RWPE2 (cell line): ENCODE results near the gene ZMIZ1.

Experiments
- ATAC-seq: fragments of 200-7000 bp; cut with Tn5 transposase; 3 replicates; pipeline ENCODE4 v1.9.1; 2021; ENCODE audit warnings: low read depth
- DNase-seq: peaks from one replicate; pipeline ENCODE4 v3.0.0-alpha.2; 2020; ENCODE audit warnings: low spot score
- H3K27ac ChIP-seq: fragments of 450-650 bp; 2 replicates; pipeline ENCODE4 v1.5.1; 2017; ENCODE audit warnings: mild to moderate bottlenecking; ENCODE audit not compliant: poor library complexity, severe bottlenecking
- H3K27me3 ChIP-seq: fragments of 250-450 bp; sonication (Bioruptor Pico); 2 replicates; pipeline ENCODE4 v1.5.1; 2021; ENCODE audit warnings: mild to moderate bottlenecking, moderate library complexity; ENCODE audit not compliant: insufficient read depth, poor library complexity, severe bottlenecking
- H3K36me3 ChIP-seq: fragments of 250-450 bp; sonication (Bioruptor Pico); 2 replicates; pipeline ENCODE4 v1.5.1; 2020; ENCODE audit warnings: low read depth, mild to moderate bottlenecking, moderate library complexity
- H3K4me1 ChIP-seq: fragments of 250-450 bp; sonication (Bioruptor Pico); 2 replicates; pipeline ENCODE4 v1.5.1; 2021; ENCODE audit warnings: mild to moderate bottlenecking, moderate library complexity; ENCODE audit not compliant: insufficient read depth, poor library complexity, severe bottlenecking
- H3K4me3 ChIP-seq: fragments of 250-450 bp; sonication (Bioruptor Pico); 2 replicates; pipeline ENCODE4 v1.5.1; 2021; ENCODE audit warnings: mild to moderate bottlenecking, moderate library complexity; ENCODE audit not compliant: severe bottlenecking
- H3K9me3 ChIP-seq: fragments of 250-450 bp; sonication (Bioruptor Pico); 2 replicates; pipeline ENCODE4 v1.5.1; 2021; ENCODE audit warnings: mild to moderate bottlenecking, moderate library complexity; ENCODE audit not compliant: severe bottlenecking
- TF ChIP-seq, protein P1 (sequence below): fragments of 450-650 bp; IDR thresholded peaks from one replicate; pipeline ENCODE4 v1.5.1; 2017; ENCODE audit warnings: mild to moderate bottlenecking, moderate library complexity; ENCODE audit not compliant: poor library complexity, severe bottlenecking

ZMIZ1 gene

DNA sequence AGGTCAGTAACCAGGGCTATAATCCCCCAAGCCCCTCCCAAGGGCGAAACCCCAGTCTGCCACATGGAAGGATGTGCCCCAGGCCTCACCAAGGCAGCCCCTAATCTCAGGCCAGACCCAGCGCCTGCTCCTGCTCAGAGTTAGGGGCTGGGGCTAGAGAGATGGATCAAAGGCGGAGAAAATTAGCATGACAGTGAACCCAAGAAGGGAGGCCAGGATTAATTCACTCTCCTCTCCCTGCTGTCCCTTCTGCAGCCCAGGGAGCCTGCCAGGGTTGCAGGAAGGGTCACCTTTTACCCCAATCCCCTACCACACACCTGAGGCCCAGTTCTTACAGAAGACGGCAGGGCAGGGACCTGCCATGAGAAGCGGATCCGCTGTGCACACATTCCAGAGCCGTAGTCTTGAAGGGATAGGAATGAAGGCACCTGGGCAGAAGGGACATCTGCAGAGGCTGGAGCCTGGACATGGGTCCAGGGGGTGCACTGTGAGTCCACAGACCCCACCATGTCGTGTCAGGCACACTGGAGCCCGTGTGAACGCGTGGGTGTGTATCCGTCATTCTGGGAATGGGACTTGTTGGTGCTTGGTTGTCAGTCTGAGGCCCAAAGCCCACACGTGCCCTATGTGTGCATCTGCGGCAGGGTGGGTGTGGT lies 11.9 kb upstream of the ZMIZ1 start:
- no peaks in the 10 kb centered on the region for H3K27me3 ChIP-seq
- DNase-seq (peak; percentile 27), ATAC-seq (no peak)
- no peak overlapping the region for H3K4me3 ChIP-seq
- H3K27ac ChIP-seq, result no peak overlapping the region
- TF ChIP-seq, protein P1, sequence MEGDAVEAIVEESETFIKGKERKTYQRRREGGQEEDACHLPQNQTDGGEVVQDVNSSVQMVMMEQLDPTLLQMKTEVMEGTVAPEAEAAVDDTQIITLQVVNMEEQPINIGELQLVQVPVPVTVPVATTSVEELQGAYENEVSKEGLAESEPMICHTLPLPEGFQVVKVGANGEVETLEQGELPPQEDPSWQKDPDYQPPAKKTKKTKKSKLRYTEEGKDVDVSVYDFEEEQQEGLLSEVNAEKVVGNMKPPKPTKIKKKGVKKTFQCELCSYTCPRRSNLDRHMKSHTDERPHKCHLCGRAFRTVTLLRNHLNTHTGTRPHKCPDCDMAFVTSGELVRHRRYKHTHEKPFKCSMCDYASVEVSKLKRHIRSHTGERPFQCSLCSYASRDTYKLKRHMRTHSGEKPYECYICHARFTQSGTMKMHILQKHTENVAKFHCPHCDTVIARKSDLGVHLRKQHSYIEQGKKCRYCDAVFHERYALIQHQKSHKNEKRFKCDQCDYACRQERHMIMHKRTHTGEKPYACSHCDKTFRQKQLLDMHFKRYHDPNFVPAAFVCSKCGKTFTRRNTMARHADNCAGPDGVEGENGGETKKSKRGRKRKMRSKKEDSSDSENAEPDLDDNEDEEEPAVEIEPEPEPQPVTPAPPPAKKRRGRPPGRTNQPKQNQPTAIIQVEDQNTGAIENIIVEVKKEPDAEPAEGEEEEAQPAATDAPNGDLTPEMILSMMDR, result no peak
- no peaks in the 10 kb centered on the region for H3K36me3 ChIP-seq
- H3K9me3 ChIP-seq, result no peaks in the 10 kb centered on the region
- no peaks in the 10 kb centered on the region for H3K4me1 ChIP-seq

DNA sequence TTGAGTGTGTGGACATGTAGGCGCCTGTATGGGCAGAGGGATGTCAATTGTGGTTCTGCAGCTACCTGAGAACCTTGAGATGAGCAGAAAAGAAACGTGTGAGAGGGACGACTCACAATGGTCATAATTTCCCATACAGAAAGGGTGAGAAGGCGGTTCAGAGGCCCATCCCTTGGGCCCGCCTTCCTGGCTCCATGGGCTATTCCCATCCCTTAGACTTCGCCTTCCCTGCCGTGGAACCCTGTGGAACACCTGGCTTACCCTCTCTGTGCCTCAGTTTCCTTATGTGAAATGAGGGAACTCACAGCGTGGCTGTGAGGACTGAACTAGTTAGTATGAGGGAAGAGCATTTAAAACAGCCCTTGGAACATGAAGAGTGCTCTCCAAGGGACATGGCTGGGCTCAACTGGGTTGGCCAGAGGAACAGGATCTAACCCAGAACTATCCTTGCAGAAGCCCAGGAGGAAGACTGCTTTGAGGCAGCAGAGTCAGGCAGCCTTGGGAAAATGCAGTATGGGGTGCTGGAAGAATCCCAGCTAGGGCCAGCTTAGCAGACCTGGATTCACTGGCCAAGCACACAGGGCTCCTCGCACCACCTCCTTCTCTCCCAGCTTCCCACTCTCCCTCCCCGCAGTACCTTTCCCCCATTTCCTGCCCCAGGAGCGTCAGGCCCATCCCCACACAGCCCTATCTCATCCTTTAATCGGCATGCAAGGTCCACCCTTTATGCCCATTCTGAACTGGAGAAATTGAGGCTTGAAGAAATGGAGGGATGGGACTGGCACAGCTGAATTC lies 11.1 kb upstream of the ZMIZ1 start:
- no peak overlapping the region for H3K27ac ChIP-seq
- H3K36me3 ChIP-seq, result no peaks in the 10 kb centered on the region
- peak; percentile 26 for DNase-seq
- ATAC-seq, result no peak
- no peaks in the 10 kb centered on the region for H3K4me1 ChIP-seq
- TF ChIP-seq, protein P1, result no peak
- no peaks in the 10 kb centered on the region for H3K27me3 ChIP-seq
- no peaks in the 10 kb centered on the region for H3K9me3 ChIP-seq
- no peak overlapping the region for H3K4me3 ChIP-seq

DNA sequence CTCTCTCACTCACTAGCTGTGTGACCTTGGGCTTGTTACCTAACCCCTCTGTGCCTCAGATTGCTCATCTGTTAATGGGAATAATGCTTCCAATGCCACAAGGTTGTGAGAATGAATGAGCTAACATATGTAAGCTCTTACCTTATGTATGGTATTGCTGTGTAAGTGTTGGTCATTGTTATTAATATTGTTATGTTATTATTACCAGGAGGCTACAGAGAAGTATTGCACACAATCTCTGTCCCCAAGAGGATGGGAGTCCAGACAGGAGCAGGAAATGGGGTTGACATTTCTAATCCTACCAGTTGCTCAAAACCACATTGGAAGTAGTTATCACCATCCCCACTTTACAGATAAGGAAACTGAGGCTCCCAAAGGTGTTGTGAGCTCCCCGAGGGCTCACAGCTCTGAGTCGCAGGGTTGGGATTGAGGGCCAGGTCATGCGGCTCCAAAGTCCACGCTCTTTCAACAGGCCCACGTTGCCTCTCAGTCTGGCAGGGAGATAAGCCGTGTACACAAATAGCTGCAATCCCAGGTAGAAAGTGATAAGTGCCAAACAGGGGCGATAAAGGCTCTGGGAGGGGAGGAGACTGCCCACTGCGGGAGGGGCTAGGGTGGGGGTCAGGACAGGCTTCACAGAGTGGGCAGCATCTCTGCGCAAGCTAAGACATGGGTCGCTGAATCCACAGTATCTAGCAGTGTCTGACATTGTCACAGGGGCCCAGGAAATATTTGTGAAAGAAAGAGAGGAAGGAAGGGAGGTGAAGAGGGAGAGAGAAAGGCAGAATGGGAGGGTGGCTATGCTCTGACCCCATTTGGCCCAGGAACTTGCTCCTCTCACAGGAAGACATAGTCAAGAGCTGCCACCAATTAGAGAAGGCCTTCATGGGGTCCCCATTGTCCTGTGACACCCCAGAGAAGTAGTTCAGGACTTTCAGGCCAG lies 9.6 kb upstream of the ZMIZ1 start:
- Histone ChIP-seq H3K4me3 (no peak overlapping the region), H3K9me3 (no peaks in the 10 kb centered on the region), H3K36me3 (no peaks in the 10 kb centered on the region), H3K27ac (no peak overlapping the region), H3K4me1 (no peaks in the 10 kb centered on the region), H3K27me3 (no peaks in the 10 kb centered on the region)
- TF ChIP-seq, protein P1, result no peak
- ATAC-seq (no peak), DNase-seq (peak; percentile 12)

DNA sequence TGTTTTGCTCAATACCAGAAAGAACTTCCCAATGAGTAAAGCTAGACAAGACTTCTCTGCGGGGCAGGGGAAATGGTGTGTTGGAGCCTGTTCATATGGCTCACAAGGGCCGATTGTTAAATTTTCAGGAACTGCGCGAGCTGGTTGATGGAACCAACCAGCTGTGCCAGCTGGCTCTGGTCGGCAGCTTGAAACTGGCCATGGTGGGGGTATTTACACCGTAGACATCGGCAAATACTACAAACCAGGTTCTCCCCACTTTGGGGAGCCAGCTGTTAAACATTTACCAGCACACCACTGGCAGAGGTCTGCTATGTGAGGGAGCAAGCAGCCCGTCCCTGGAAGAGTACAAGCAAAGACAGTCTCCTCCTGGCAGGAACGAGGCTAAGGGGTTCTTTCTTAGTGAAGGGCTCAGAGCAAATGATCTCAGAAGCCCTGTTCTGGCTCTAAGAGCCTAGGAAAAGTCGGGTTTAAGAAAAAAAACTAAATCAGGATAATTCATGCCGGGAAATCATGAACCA lies 8.8 kb upstream of the ZMIZ1 start:
- ATAC-seq (no peak), DNase-seq (peak; percentile 15)
- H3K4me1 ChIP-seq, result no peaks in the 10 kb centered on the region
- H3K9me3 ChIP-seq, result no peaks in the 10 kb centered on the region
- H3K27ac ChIP-seq, result no peak overlapping the region
- no peak overlapping the region for H3K4me3 ChIP-seq
- H3K27me3 ChIP-seq, result no peaks in the 10 kb centered on the region
- no peaks in the 10 kb centered on the region for H3K36me3 ChIP-seq
- TF ChIP-seq, protein P1, result no peak
